Effector CD8-positive, alpha-beta T cell (primary cell): Measurements from ENCODE around the gene TGFBR2.

Source experiments
- DNase-seq: peaks from one replicate; lab custom pipeline; 2025; lab: John Stamatoyannopoulos, UW

TGFBR2 gene

DNA sequence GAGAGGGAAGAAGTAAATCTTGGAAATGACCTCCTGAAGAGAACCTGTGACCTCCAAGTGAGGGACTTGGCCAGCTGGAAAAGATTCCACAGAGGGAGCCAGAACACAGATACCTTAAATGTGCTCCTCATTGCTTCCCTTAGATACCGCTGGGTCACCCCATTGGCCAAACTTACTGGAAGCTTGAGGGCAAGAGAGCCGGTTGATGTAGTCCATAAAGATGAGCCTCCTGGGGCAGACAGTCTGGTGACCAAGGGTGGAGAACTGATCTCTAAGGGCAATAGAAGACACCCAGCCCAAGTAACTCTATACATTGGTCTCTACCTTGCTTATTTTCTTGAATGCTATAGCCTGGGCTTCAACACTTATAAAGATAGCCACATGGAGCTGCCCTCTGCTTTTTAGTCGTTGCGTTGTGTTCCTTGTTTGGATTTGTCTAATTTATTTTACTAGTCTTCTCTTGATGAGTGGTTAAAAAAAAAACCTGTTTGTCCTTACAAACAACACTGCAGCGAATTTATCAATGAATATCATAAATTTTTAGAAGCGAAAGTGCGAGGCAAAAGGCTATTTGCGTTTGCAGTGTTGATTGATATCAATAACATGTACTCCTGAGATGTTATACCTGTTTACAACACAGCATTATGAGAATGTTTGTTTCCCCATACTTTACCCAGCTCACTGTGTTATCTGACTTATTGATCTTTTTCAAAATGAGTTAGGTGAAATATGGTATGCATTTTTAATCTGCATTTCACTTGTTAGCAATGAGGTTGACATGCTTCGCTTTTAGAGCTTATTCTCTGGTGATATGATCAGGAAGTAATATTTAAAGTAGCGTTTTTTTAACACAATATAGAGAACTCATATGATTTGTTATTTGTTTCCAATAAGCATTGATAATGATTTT is 31.2 kb downstream of the TGFBR2 start:
- no peak for DNase-seq

DNA sequence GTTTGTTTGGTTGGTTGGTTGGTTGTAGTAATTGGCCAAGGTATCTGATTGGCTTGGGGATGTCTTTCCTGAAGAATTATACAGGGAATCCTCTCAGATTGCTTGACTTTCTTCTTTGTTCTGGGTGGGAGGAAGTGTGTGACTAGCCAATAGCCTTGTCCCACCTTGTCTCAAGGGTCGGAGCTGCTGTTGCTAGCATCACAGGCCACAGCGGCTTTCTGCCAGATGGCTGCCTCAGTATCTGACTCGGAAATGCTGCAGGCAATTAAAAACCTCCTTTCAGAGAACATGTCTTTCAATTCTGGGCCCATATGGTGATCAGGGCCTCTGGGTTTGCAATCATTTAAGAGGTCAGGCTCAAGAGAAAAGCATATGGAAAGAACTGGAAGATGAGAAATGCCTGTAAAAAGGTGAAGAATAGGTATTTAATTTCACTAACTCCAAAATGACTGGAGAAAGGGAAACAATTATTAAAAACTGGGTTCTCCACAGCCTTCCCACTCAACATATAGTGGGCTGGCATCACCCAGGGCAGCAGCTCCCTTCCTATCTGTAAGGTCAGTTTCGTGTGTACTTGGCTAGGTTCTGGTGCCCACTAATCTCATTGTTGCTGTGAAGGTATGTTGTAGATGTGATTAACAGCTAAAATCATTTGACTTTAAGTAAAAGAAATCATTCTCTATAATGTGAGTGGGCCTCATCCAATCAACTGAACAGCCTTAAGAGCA is 32.4 kb downstream of the TGFBR2 start:
- DNase-seq = no peak

DNA sequence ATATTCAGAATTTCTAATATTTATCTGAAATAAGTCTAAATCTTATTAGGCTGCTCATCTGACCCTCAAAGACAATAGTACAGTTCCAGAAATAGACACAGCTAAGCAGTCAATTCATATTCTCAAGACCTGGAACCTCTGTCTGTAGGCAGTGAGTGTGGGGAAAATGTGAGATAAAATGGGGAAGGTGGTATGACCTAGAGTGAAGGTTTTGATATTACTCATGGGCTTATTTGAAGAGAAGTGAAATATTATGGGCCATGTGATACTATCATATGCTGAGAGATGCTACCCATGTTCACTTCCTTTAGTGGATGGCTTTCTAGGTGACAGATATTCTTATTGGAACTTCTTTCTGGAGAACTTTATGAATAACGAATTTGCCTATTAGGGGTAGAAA is 33.5 kb downstream of the TGFBR2 start:
- DNase-seq = no peak

DNA sequence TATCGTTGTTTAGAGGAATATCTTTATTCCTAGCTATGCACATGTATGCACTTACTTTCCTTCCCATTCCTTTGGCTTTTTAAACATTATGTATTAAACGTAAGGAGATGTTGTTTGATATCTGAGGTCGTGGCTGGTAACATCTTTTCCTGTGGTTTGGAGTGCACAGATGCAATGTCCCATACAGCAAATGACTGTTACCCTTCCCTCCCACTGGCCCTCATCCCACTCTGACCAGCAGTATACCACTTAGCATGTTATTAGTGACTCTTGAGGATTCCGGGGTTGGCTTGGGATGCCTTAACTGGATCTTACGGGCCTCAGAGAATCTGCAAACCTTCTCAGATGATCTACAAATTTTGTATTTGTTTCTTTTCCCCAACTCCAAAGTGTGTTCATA is 34.5 kb downstream of the TGFBR2 start:
- DNase-seq = no peak

DNA sequence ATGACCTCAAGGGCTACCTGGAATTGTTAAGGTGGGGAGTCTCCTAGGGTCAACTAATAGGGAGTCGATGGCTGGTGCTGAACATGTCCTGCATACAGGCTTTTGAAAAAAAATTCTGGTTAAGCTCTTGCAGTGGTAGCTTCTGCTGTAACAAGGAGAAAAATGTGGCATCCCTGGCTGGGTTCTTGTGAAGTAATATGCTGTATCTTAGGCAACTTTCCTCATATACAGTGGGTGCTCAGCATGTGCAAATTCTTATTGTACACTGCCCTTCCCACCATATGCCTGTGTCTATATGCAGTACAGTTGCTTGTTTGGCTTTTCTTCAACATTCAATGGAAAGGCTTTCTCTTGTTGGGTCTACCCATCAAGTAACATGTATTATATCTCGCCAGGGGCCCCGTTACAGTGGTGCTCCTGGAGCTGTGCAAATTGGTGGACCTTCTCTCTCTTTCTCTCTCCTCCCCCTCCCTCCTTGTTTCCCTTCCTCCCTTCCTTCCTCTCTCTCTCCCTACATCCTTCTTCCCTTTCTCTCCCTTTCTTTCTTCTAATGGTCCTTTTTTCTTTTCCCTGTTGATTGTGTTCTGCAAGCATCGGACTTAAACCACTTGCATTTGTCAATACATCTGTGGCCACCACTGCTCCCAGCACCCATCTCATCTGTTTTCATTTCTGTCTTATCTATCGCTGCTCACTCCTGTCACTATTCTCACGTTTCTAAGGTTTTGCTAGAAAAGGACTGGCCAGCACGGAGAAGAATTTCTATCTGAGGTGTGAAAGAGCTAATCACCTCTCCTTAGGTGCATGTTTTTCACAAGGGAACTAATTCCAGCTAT is 35.2 kb downstream of the TGFBR2 start:
- DNase-seq = no peak

DNA sequence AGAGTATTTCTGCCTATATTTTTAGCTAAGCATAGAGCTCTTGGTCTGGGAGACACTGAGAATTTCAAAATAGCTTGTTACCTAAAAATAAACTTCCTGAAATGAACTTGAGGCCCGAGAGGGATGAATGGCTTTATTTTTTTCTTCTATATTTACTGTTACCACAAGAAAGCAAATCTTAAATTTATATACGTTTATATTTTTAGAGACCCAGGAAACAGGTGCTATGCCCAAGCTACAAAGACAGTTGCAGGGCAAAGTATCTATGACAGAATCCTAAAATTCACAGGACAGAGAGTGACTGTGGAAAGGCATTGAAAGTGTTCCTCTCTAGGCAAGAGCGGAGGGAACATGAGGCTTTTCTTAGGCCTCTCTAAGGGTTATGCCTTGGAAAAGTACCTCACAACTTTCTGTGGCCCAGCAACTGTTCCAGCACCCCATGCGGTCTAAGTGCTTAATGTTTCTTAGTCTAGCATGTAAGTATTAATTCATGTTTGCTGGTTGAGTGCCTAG is 36.5 kb downstream of the TGFBR2 start:
- DNase-seq = no peak

DNA sequence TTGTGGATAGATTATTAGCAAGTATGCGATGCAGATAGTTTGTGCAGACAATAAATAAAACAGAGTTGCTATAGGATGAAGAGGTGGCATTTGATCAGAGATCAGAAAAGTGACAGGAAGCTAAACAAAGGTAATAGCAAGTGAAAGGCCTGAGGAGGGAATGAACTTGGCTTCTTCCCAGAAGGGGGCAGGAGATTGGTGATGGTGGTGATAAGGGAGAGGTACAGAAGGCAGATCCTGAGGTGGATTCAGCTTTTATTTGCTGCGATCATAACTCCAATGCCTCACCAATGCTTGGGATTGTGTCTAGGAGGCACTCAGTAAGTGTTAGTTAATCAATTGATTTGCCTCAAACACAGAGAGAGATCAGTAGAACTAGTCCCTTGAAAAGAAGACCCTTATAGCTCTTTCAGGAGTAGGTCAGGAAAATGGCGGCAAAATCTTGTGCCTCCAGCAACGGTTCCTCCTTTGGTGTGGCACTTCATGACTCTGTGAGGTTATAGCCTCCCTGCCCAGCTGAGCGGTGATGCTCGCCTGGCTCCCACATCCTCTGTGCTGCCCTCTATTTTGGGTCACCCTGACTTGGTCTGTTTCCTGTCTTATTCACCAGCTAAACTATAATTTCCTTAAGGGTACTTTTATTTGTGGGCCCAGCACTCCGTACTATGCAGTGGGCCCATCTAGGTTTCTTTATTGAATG is 37.5 kb downstream of the TGFBR2 start:
- DNase-seq = no peak

DNA sequence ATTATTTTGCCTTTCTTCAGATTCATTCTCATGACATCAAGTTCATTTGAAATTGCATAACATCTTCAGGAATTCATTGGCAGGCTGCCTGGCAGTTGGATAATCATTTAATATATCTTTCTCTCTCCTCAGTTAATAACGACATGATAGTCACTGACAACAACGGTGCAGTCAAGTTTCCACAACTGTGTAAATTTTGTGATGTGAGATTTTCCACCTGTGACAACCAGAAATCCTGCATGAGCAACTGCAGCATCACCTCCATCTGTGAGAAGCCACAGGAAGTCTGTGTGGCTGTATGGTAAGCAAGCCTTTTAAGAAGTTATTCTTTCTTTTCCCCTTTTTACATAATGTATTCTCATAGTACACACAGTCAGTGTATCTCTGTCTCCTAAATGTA is 38.2 kb downstream of the TGFBR2 start:
- peak; percentile 30 for DNase-seq

DNA sequence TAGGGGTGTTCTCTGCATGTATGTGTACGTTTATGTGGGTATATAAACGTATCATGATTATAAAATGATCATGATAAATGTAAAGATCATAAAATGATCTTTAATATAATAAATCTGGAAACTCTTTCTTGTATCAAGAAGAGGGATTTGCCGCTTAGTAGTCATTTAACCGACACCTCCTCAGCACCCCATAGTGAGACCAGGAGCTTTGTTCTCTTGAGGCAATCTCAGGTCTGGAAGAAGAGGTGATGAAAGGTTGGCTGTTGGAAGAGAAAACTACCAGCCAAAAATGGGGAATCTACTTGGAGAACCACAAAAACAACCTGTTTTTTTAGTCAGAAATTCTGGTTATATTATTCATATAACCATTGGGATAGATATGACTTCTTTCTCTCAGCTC is 38.7 kb downstream of the TGFBR2 start:
- no peak for DNase-seq

DNA sequence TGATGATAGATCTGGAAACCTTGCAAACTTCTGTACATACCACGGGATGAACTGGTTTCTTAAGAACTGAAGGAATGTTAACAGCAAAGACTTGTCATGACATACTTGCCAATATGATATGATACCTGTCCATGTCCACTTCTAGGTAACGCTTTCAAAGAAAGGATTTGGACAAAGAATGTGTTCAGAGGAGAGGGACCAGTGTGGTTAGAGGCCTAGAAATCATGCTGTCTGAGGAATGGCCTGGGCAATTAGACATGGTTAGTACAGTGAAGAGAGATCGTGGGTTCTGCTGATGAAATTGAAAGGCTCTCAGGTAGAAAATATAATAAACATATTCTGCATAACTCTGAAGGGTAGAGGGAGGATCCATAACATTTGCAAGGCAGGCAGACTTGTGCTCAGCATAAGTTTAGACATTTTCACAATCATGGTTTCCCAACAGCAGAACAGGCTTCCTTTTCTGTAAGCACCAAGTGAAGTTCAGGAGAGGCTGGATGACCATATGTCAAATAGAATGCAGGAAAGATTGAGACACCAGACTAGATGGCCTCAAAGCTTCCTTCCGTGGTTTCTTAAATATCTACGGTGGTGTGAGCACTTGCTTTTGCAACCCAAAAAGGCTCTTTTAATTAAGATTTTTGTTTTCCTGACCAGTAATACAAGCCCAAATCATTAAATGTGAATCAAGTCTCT is 39.9 kb downstream of the TGFBR2 start:
- DNase-seq = no peak

DNA sequence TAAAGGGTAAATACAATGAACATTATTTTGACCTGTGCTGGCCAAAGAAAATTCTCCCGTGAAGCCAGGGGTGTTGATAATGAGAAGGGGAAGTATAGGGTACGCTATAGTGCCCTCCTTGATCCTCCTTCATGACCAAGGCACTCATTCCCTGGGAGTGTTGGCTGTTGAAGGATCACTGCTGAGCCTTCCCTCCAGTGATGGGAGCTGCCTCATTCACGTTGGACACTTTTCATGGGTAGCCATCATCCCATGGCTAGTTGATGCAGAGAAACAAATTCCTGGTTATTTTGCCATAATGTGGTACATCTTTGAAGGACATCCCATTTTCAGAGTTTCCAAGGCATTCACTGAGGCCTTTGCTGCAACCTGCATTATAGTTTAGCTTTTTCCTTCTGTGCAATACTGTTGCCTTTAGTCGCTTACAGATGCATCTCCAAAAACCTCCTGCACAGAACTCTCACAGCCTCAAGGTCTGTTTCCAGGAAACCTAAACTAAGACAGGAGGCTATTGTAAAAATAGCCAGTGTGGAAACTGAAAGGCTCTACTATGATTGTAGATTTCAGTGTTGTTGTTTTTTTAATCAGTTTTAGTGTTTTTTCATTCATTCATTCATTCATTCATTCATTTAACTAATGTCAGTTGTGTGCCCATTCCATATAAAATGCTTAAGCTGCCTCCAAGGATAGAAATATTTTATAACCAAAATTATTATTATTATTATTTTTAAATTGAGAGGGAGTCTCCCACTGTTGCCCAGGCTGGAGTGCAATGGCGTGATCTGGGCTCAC is 40.8 kb downstream of the TGFBR2 start:
- DNase-seq = no peak

DNA sequence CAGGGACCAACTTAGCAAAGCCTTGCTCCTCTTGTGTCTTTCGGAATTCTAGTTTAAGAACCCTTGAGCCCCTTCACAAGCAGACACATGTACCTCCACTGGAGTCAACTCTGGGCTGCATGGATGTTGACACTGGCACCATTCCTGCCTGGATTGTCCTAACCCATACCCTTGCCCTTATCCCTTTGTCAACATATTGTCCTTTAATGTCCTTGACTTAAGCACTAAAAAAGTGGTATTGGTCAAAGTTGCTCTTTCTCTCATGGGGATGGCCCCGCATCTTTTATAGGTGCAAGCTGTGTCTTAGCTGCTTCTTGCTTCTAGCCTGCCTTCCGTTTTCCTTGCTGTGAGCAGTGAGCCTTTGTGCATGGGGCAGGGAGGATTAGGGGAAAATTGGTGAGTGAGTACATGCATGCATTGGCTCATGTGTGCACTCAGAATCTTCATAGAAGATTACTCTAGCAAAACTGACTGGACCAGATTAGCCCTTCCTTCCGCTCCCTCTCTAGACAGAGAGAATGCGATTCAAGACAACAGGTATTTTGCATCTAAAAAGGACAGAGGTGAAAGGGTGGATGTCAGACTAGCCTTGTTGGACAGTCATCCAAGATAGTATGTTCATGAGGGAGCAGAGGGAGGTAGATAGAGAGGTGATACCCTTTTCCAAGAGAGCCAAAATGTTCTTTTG is 42.4 kb downstream of the TGFBR2 start:
- no peak for DNase-seq

DNA sequence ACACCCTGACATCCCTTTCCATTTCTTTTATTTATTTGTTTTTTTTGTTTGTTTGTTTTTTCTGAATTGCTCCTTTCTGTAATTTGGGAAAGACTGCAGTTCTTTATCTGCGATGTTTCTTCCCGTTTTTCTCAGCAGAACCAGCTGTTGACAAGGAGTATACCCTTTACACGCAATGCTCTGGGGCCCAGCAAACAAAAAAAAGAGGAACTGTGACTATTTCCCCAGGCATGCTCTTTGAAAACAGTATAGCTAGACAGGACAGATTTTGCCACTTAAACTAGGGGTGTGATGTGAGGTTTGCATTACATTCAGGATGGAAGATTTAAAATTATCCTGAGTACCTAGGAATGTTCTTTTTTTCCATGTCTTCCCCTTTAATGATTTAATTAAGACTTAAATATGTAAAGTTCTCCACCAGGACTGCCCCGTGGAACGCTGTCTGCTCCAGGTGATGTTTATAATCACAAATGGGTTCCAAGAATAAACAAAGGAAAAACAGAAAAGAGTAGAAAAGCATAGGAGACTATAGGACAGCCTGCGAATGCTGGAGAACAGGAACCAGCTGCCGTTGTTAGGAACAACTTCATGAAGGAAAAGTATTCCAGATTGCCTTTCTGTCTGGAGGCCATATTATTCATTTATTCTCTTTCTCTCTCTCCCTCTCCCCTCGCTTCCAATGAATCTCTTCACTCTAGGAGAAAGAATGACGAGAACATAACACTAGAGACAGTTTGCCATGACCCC is 43.3 kb downstream of the TGFBR2 start:
- no peak for DNase-seq

DNA sequence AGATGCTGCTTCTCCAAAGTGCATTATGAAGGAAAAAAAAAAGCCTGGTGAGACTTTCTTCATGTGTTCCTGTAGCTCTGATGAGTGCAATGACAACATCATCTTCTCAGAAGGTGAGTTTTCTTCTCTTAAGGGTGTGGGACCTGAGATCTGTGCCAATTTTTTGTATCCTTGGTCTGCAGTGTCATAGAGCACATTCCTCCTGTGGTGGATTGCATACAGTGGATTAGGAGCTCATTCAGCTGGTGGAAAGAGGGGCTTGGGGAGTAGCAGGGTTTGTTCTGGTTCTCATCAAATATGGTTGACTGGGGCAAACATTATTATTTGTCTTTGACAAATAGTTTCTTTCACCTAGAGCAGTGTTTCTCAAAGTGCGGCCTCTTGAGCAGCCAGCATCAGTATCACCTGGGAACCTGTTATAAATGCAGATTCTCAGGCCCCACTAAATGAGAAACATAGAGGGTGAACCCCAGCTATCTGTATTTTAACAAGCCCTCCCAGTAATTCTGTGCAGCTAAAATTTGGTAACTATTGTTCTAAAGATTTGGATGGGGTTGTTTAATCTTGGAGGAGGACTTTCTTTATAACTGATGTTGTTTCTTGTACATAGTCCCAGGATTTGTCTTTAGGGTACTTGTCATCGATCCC is 44.1 kb downstream of the TGFBR2 start:
- DNase-seq = no peak

DNA sequence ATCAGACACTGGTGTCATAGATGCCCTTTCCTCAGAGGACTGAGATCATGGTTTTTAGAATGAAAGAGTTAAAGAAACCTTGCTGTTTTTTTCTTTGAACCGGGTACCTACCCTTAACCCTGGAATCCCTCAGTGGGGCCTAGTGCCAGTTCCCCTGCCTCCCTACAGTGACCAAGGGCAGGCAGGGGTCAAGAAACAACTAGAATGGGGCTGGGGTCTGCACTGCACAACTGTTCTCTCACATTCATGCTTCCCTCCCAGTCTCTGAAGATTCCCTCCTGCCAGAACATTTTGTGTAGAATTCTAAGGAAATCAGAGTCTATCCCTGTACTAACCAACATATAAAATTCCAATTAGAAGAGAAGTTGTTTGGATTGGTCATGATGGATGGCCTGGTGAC is 47.9 kb downstream of the TGFBR2 start:
- DNase-seq = no peak

DNA sequence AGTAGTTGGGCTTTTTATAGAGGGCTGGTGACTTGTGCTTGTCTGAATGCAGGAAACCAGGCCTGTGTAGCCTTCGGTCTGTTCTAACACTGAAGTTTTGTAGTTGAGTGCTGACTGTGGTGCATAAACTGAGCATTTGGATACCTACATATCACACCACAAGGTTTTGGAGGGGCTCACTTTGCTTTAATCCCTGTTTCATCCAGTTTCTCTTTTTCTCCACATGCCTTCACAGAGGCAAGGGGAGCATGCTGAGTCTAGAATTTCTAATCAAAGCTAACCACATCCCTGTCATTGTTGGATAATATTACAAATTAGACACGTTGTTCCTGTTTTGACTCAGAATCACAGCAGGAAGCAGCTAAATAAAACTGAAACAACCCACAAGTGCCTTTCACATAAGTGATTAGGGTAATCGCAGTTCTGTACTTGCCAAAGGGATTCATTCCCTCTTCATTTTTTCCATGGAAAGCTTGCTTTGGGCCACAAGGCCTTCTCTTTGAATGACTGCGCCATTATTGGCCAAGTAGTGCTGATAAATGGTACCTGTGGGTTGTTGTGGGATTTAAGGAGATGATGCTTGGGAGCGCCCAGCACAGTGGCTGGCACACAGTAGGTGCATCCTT is 48.9 kb downstream of the TGFBR2 start:
- no peak for DNase-seq

DNA sequence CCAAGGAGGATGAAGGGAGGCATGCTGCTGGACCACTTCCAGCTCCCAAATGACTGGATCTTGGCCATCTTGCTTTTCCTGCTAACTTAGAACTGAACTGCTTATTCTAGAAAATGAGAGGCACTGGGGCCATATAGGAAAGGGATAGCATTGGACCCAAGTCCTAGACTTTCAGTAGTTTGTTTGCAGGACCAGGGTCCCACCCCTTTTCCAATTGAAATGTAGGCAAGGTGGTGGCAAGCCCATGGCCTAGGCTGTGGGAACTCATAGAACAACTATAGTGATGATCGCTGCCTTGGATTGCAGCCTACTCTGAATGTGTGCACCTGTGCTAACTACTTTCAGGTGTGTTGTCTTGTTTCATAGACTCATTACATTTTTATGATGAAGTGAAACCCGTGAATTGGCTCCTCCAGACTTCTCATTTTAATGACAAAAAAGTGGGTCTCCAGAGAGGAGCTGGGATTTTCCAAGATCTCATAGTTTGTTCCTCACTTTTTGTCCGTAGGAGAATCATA is 50.3 kb downstream of the TGFBR2 start:
- no peak for DNase-seq

DNA sequence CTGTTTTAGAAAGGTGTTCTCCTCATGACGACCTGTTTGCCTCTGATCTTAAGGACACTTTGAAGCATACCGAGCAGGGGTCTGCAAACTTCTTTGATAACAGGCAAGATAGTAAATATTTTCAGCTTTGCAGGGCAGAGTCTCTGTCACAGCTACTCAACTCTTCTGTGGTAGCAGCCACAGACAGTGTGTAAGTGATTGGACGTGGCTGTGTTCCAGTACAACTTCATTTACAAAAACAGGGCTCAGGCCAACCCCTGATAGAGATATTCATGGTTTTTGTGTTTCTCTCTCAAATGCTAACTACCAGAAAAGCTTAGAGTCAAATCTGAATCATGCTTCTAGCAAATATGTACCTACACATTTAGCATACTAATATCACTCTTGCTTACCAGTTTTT is 51.5 kb downstream of the TGFBR2 start:
- DNase-seq = peak; percentile 4
